HCT116 (cell line): ENCODE results near the gene FAAP24.

Experiments
- EZH2 ChIP-seq: fragments of 200-600 bp; sonication (generic); IDR thresholded peaks from 2 replicates; pipeline ENCODE4 v1.6.1; 2017; ENCODE audit warnings: antibody characterized with exemption, mixed run types
- JUND ChIP-seq: IDR thresholded peaks from 2 replicates; pipeline ENCODE4 v1.6.1; 2012
- POLR2AphosphoS5 ChIP-seq: IDR thresholded peaks from 2 replicates; pipeline ENCODE4 v1.6.1; 2011; ENCODE audit warnings: mild to moderate bottlenecking, low read depth, low read length, moderate library complexity
- TF ChIP-seq, protein P1 (sequence below), 3 experiments: fragments of 200-600 bp in 1 of 3; sonication (generic) in 1 of 3; IDR thresholded peaks in 2 of 3; conservative IDR thresholded peaks in 1 of 3; 2 replicates each; pipeline ENCODE4 v1.5.1; 2012 to 2017; ENCODE audit warnings: low read depth in 2 of 3, low read length in 2 of 3, antibody characterized with exemption in 1 of 3, borderline replicate concordance in 1 of 3, control low read depth in 1 of 3, mild to moderate bottlenecking in 1 of 3, mixed read lengths in 1 of 3, mixed run types in 1 of 3, moderate library complexity in 1 of 3; ENCODE audit not compliant: insufficient read depth in 1 of 3
- TF ChIP-seq, protein P2 (sequence below): IDR thresholded peaks from 2 replicates; pipeline ENCODE4 v1.6.1; 2012; ENCODE audit warnings: low read depth

DNA sequence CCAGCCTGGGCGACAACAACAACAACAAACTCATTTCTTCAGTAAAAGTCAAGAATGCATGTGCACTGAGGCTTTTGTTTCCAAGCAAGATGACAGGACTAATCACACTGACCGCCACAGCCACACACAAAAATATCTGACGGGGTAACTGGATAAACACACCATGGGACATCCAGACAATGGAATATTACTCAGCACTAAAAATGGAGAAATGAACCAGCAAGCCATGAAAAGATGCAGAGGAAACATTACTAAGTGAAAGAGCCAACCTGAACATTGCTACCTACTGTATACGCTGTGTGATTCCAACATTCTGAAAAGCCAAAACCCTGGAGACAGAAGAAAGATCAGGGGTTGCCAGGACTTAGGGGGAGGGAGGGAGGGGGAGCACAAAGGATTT lies 36.7 kb downstream of the FAAP24 start:
- TF ChIP-seq EZH2 (no peak), JUND (no peak), POLR2AphosphoS5 (no peak)
- TF ChIP-seq, protein P1, sequence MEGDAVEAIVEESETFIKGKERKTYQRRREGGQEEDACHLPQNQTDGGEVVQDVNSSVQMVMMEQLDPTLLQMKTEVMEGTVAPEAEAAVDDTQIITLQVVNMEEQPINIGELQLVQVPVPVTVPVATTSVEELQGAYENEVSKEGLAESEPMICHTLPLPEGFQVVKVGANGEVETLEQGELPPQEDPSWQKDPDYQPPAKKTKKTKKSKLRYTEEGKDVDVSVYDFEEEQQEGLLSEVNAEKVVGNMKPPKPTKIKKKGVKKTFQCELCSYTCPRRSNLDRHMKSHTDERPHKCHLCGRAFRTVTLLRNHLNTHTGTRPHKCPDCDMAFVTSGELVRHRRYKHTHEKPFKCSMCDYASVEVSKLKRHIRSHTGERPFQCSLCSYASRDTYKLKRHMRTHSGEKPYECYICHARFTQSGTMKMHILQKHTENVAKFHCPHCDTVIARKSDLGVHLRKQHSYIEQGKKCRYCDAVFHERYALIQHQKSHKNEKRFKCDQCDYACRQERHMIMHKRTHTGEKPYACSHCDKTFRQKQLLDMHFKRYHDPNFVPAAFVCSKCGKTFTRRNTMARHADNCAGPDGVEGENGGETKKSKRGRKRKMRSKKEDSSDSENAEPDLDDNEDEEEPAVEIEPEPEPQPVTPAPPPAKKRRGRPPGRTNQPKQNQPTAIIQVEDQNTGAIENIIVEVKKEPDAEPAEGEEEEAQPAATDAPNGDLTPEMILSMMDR (IDR thresholded peaks at IDR 0.05 in 2 of 3, conservative IDR thresholded peaks at IDR 0.05 in 1 of 3; ENCODE audit: borderline replicate concordance in 1 of 3, insufficient read depth in 1 of 3, low read depth in 2 of 3, low read length in 2 of 3) = no peak
- TF ChIP-seq, protein P2, sequence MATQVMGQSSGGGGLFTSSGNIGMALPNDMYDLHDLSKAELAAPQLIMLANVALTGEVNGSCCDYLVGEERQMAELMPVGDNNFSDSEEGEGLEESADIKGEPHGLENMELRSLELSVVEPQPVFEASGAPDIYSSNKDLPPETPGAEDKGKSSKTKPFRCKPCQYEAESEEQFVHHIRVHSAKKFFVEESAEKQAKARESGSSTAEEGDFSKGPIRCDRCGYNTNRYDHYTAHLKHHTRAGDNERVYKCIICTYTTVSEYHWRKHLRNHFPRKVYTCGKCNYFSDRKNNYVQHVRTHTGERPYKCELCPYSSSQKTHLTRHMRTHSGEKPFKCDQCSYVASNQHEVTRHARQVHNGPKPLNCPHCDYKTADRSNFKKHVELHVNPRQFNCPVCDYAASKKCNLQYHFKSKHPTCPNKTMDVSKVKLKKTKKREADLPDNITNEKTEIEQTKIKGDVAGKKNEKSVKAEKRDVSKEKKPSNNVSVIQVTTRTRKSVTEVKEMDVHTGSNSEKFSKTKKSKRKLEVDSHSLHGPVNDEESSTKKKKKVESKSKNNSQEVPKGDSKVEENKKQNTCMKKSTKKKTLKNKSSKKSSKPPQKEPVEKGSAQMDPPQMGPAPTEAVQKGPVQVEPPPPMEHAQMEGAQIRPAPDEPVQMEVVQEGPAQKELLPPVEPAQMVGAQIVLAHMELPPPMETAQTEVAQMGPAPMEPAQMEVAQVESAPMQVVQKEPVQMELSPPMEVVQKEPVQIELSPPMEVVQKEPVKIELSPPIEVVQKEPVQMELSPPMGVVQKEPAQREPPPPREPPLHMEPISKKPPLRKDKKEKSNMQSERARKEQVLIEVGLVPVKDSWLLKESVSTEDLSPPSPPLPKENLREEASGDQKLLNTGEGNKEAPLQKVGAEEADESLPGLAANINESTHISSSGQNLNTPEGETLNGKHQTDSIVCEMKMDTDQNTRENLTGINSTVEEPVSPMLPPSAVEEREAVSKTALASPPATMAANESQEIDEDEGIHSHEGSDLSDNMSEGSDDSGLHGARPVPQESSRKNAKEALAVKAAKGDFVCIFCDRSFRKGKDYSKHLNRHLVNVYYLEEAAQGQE = no peak
